CD4-positive, alpha-beta T cell (primary cell): ENCODE data around the gene CERS6. TPM values are rescaled to one million over a fixed set of nuclear protein-coding genes. Genes with fewer than 3 reads are reported as not detected.

Experiments used
- ATAC-seq: fragments of 200-7000 bp; cut with Tn5 transposase; one replicate; pipeline ENCODE4 v1.10.0; 2022; ENCODE audit warnings: mild to moderate bottlenecking; ENCODE audit not compliant: poor library complexity
- CTCF ChIA-PET: fragments of 350-600 bp; sonication (Branson Sonifier 250); formaldehyde crosslinking; loops from one replicate; lab custom pipeline; 2021; ENCODE audit warnings: antibody characterized with exemption, inconsistent platforms; lab: Charles Lee
- POLR2A ChIA-PET: fragments of 350-600 bp; sonication (Branson Sonifier 250); formaldehyde crosslinking; loops from one replicate; lab custom pipeline; 2021; ENCODE audit warnings: antibody characterized with exemption, inconsistent platforms; lab: Charles Lee
- DNase-seq, 14 experiments: peaks; one replicate each; pipeline ENCODE4 v3.0.0-alpha.2; 2013 to 2020; ENCODE audit warnings: mixed read lengths in 2 of 14
- H3K27ac ChIP-seq, 2 donors: one replicate each; pipeline versions ENCODE4 v1.5.1 to v1.7.0; 2013; ENCODE audit warnings: low read length in 2 of 2, low read depth in 1 of 2, mild to moderate bottlenecking in 1 of 2
- H3K27me3 ChIP-seq, 2 experiments: 1 replicate in 1 of 2; 2 replicates in 1 of 2; pipeline versions ENCODE4 v1.6.1 to v1.7.0; 2013; ENCODE audit warnings: low read length in 2 of 2, control low read depth in 1 of 2, mild to moderate bottlenecking in 1 of 2, moderate library complexity in 1 of 2; ENCODE audit not compliant: insufficient read depth in 2 of 2, control insufficient read depth in 1 of 2
- H3K36me3 ChIP-seq: one replicate; pipeline ENCODE4 v1.6.1; 2013; ENCODE audit warnings: low read length, control low read depth; ENCODE audit not compliant: insufficient read depth
- H3K4me1 ChIP-seq: one replicate; pipeline ENCODE4 v1.6.1; 2013; ENCODE audit warnings: low read length, control low read depth; ENCODE audit not compliant: insufficient read depth
- H3K4me3 ChIP-seq: one replicate; pipeline ENCODE4 v1.5.1; 2013; ENCODE audit warnings: mild to moderate bottlenecking, low read length, moderate library complexity
- H3K9me3 ChIP-seq, 2 experiments: 1 replicate in 1 of 2; 2 replicates in 1 of 2; pipeline versions ENCODE4 v1.6.1 to v1.7.0; 2013; ENCODE audit warnings: low read length in 2 of 2, mild to moderate bottlenecking in 2 of 2, control low read depth in 1 of 2, moderate library complexity in 1 of 2; ENCODE audit not compliant: control insufficient read depth in 1 of 2, insufficient read depth in 1 of 2
- H3K27ac Mint-ChIP-seq: one replicate; pipeline ENCODE4 v1.8.0; 2020; ENCODE audit warnings: mixed read lengths
- H3K27me3 Mint-ChIP-seq: one replicate; pipeline ENCODE4 v1.8.0; 2021; ENCODE audit warnings: mixed read lengths
- H3K36me3 Mint-ChIP-seq: one replicate; pipeline ENCODE4 v1.8.0; 2021; ENCODE audit warnings: low read depth, mixed read lengths
- H3K4me1 Mint-ChIP-seq: one replicate; pipeline ENCODE4 v1.8.0; 2021; ENCODE audit warnings: low read depth, mixed read lengths
- H3K4me3 Mint-ChIP-seq: one replicate; pipeline ENCODE4 v1.8.0; 2020; ENCODE audit warnings: mild to moderate bottlenecking, mixed read lengths
- H3K9me3 Mint-ChIP-seq: one replicate; pipeline ENCODE4 v1.8.0; 2020; ENCODE audit warnings: mixed read lengths
- intact Hi-C, 2 experiments: fragments of 100-400 bp; cut with DNase I in 1 of 2; cut with micrococcal nuclease in 1 of 2; formaldehyde crosslinking; loops; one replicate each; pipeline versions ENCODE4 v1.15.1 to v1.9.0; 2023 to 2025; cut with DNase I, micrococcal nuclease
- total RNA-seq, 174 experiments: library from RNA in 2 of 174; stranded (reverse) in 2 of 174; gene quantifications; one replicate each; pipeline ENCODE4 v1.2.3 and lab custom pipeline; 2021 to 2026
- TF ChIP-seq, protein P1 (sequence below): fragments of 200-600 bp; IDR thresholded peaks from one replicate; pipeline ENCODE4 v1.8.0; 2022; ENCODE audit warnings: antibody characterized with exemption, mild to moderate bottlenecking

The CERS6 gene
- total RNA-seq, 2 experiments from 2014 or later: 16.9 to 17.9 TPM

- intact Hi-C loops: no loop called here
- Mint-ChIP-seq H3K36me3 (peaks cover 6% of the 10 kb centered on the region), H3K27me3 (no peaks in the 10 kb centered on the region), H3K27ac (peak overlapping the region; percentile 84), H3K9me3 (no peaks in the 10 kb centered on the region), H3K4me1 (peaks cover 60% of the 10 kb centered on the region), H3K4me3 (no peak overlapping the region)
- ATAC-seq (no peak), DNase-seq (no peak)
- Histone ChIP-seq H3K9me3 (no peaks in the 10 kb centered on the region), H3K4me3 (no peak overlapping the region), H3K4me1 (peaks cover 34% of the 10 kb centered on the region), H3K36me3 (no peaks in the 10 kb centered on the region), H3K27me3 (no peaks in the 10 kb centered on the region), H3K27ac (no peak overlapping the region)
- ChIA-PET POLR2A (no interaction called here), CTCF (no interaction called here)
- TF ChIP-seq, protein P1, sequence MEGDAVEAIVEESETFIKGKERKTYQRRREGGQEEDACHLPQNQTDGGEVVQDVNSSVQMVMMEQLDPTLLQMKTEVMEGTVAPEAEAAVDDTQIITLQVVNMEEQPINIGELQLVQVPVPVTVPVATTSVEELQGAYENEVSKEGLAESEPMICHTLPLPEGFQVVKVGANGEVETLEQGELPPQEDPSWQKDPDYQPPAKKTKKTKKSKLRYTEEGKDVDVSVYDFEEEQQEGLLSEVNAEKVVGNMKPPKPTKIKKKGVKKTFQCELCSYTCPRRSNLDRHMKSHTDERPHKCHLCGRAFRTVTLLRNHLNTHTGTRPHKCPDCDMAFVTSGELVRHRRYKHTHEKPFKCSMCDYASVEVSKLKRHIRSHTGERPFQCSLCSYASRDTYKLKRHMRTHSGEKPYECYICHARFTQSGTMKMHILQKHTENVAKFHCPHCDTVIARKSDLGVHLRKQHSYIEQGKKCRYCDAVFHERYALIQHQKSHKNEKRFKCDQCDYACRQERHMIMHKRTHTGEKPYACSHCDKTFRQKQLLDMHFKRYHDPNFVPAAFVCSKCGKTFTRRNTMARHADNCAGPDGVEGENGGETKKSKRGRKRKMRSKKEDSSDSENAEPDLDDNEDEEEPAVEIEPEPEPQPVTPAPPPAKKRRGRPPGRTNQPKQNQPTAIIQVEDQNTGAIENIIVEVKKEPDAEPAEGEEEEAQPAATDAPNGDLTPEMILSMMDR: no peak
Measured at GRCh38 chr2:168748461-168748860, 292.4 kb downstream of the CERS6 start.

- no peaks in the 10 kb centered on the region for H3K9me3 ChIP-seq
- no peak for DNase-seq
- Mint-ChIP-seq H3K4me1 (peaks cover 68% of the 10 kb centered on the region), H3K36me3 (peaks cover 6% of the 10 kb centered on the region), H3K9me3 (no peaks in the 10 kb centered on the region), H3K27ac (peak overlapping the region; percentile 84), H3K4me3 (peak overlapping the region; percentile 17), H3K27me3 (no peaks in the 10 kb centered on the region)
- TF ChIP-seq, protein P1: no peak
- no peak for ATAC-seq
- H3K4me1 ChIP-seq: peaks cover 41% of the 10 kb centered on the region
- H3K27ac ChIP-seq: no peak overlapping the region
- H3K4me3 ChIP-seq: no peak overlapping the region
- ChIA-PET CTCF (no interaction called here), POLR2A (no interaction called here)
- no peaks in the 10 kb centered on the region for H3K36me3 ChIP-seq
- H3K27me3 ChIP-seq: no peaks in the 10 kb centered on the region
- intact Hi-C loops: no loop called here
Measured at GRCh38 chr2:168749297-168749696, 293.2 kb downstream of the CERS6 start.

GRCh38 chr2:168751104-168751740, 295.1 kb downstream of the CERS6 start:
- ChIA-PET POLR2A (interaction anchor here (0.8 to 1.8 kb wide), 3 partner anchors 10 to 65 kb away, joined by 3 to 5 read pairs (median 3); no protein-coding TSS in a partner anchor), CTCF (no interaction called here)
- intact Hi-C loops: loop anchor here (10.0 kb wide), 1 partner anchor 296 kb away; the partner anchor contains the start of gene CERS6 (in 2 of the 2)
- DNase-seq (peak in 11 of 14 experiments; percentile 6 to 87 (median 19)), ATAC-seq (peak; percentile 95)
- Mint-ChIP-seq H3K9me3 (no peaks in the 10 kb centered on the region), H3K4me3 (peak overlapping the region; percentile 65), H3K4me1 (peaks cover 87% of the 10 kb centered on the region), H3K27ac (peak overlapping the region; percentile 84), H3K36me3 (peaks cover 7% of the 10 kb centered on the region), H3K27me3 (no peaks in the 10 kb centered on the region)
- Histone ChIP-seq H3K9me3 (no peaks in the 10 kb centered on the region), H3K4me1 (peaks cover 57% of the 10 kb centered on the region), H3K27ac (peak overlapping the region; percentile 51 to 52), H3K36me3 (peaks cover 2% of the 10 kb centered on the region), H3K27me3 (no peaks in the 10 kb centered on the region), H3K4me3 (no peak overlapping the region)
- TF ChIP-seq, protein P1: no peak
